CMK (cell line): Measurements from ENCODE around the gene ARMC10.
"Not testable (repeated sequence)": the region's sequence is repeated elsewhere in the genome, so short reads cannot be mapped to it uniquely, and the experiment has no call there.

Experiments
- DNase-seq: peaks from one replicate; pipeline ENCODE4 v3.0.0-alpha.2; 2010; ENCODE audit warnings: low read depth

The ARMC10 gene

DNA sequence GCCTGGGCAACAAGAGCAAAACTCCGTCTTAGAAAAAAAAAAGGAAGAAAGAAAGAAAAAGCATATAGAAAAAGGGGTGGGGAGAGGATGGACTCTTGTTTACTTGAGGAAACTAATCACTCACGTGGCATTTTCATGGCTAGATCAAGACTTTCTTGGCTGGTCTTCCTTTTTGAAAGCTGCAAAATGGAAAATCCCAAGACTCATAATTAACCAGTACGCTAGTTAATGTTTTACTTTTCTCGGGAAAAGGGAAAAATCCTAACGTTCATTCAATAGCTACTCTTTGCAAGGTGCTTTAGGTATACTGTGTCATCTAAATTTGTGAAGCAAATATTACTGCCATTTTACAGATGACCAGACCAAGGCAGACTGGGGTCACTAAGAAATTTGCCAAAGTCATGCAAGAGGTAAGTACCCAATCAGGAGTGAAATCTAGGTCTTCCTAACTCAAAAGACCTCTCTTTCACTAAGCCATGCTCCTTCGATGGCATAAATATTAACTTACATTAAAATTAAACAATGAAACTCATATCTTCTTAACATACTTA is 49.6 kb downstream of the ARMC10 start:
- DNase-seq: no peak

DNA sequence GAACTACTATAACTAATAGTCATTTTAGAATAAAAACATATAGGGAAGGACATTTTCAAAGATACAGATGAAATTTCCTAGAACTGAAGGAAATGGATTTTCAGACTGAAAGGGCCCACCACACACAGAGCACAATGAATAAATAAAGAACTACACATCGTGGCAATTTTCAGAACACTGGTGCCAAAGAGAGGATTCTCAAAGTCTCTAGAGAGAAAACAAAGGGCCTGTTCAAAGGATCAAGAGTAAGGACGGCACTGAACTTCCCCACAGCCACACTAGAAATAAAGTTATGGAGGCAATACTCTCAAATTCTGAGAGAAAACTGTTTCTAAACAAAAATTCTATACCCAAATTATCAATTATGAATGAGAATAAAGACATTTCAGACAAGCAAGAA is 52.1 kb downstream of the ARMC10 start:
- no peak for DNase-seq

DNA sequence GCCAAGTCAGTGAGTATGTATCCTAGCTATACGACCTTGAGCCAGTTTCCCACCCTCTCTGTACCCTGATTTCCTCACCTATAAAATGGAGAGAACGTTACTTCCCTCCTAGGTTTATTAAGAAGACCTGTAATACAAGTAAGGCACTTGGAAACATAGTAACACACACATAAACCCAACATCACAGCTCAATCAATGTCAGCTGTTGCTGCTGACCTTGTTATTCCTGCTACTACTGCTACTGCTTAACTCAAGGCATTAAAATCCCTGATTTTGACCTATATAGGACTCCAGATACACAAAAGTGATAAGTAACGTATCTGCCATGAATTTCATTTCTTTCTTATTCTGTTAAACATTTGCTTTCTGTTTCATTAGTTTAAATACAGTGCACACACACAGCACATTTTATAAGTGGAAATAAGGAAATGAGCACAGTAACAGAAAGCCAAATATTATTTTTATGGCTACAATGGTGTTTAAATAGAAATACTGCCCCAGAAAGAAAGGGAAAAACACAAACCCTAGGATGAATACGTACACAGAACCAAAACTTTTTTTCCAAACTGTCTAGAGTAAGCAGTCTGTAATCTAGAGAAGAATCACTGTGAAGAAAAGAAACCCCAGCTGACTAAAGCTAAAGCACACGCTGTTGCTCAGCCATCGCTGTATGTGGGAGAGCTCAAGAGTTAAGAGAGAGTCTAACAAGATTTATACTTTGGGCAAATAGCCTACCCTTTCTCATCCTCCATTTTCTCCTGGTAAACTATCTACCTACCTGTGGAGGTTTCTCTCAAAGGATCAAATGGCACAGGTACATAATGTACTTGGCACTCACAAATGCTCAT is 55.0 kb downstream of the ARMC10 start:
- no peak for DNase-seq

DNA sequence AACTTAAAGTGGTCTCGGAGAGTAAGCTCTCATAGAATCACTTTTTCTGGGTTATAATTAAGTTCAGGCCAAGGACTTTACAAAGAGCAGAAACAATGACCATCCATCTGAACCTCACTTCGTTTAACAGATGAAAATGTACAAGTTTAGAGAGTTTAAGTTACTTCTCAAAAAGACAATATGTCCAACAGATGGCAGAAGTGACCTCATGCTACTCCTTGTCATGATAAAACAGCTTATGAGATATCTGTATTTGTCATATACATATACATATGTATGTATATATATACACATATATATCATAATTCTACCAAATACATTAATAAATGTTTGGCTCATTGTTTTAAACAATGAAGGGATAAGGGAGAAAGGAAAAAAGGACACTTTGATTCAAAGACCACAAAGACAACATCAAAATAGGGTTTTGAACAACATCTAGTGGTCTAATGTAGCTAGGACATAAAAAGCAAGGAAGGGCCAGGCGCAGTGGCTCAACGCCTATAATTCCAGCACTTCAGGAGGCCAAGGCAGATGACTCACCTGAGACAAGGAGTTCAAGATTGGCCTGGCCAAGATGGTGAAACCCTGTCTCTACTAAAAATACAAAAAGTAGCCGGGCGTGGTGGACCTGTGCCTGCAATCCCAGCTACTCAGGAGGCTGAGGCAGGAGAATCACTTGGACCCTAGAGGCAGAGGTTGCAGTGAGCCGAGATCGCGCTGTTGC is 56.1 kb downstream of the ARMC10 start:
- DNase-seq: no peak

DNA sequence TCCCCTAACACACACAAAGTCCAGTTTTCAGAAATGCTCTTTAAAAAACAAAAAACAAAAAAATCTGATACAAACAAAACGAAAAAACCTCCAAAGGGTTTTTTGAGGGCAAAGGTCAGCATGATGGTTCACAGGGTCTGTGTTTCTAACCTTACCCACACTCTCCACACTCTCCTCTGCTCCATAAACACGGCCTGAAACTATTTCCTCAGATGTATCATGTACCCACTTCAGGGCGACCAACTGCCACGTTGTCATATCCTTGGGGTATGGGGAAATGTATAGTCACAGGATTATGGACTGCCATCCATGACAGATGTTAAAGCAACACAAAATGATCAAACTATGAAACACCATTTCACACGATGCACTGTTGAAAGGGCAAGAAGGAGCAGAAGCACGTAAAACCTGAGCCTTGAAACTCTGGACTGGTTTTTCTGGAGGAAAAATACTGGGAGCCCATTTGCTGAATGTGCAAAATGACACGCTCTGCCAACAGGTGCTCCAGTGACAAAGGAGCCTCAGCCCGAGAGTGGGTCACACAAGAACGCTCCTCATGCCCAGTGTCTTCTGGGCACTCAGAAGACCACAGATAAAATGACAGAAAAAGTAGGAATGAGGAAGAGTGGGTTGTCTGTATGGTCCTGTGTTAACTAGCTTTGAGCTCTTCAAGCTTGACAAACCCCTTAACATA is 58.2 kb downstream of the ARMC10 start:
- DNase-seq: no peak

DNA sequence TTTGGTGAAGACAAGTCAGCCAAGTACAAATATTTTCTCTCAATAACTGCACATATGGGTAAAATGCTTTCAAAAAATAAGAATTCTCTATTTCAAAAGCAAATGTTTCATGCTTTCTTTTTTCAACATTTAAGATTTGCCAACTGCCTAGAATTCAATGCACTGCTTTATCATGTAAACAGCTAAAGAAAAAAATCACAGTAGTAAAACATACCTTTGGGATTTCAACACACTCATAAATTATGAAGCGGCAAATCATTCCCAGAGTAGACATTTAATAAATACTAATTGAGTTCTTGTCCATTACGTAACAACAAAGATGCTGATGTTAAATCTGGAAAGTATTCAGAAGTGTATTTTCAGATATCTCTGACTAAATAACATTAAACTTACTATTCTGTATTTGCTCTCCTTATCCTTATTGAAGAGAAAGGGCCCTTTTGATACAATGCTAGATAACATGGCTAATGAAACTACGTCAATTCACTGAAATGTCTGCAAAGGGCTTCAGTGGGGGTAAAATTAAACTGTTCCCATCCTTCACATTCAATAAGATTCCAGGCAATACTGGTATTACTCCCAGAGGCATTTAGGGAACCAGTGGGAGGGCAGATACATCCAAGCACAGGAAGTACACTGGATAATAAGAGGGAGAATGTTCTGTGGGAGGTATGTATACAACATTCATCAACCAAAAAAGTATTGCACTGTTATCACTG is 60.1 kb downstream of the ARMC10 start:
- no peak for DNase-seq

DNA sequence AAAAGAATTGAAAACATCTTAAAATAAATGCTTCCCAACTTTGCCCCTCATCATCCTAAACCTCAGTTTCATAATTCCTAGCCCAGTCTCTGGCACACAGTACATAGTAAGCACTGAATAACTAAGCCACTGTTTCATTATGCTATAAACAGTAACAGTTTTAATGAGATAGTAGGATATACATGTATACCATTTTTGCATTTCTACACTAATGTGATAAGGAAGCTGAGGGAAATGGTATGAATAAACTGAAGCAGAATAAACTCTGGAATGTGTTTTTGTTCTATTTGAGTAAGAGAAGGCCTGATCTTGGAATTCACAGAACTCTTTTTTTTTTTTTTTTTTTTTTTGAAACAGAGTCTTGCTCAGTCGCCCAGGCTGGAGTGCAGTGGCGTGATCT is 65.1 kb downstream of the ARMC10 start:
- no peak for DNase-seq

DNA sequence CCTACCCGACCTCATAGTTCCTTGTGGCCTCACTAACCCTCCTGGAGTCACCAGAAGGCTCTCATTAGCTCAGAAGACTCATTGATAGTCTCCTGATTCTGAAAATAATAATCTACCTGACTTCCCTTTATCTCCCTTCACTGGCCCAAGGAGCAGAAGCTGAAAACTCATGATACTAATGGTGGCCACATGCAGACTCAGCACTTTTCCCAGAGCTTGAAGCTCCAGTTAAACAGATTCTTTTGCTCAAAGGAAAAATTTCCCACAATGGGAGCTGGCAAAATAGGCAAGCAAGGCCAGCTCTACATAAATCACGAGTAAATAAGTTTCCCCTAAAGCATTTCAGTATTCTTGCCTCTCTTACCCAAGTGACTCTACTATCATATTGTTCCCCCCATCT is 65.7 kb downstream of the ARMC10 start:
- no peak for DNase-seq

DNA sequence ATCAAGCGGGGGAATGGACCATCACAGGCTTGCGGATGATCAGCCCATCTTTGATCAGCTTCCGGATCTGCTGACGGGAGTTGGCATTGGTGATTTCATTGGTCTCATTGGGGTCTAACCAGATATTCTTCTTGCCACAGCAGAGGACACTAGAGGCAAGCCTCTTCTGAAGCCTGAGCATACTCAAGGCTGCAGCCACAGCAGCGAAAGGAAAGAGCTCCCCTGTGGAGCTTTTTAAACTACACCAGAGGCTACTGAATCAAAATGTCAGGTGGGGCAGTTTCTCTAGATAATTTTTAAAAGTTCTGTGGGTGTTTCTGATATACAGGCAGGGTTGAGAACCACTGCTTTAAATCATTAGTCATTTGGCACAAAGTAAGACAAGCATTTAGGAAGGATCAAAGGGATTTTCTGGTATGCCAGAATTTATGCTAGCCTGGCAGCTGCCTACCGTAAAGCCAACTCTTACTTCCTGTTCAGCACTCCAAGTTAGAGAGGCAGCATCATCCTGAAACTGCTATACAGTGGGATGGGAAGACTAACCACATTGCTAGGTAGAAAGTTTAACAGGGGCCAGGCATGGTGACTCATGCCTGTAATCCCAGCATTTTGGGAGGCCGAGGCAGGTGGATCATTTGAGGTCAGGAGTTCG is 66.9 kb downstream of the ARMC10 start:
- DNase-seq: no peak

DNA sequence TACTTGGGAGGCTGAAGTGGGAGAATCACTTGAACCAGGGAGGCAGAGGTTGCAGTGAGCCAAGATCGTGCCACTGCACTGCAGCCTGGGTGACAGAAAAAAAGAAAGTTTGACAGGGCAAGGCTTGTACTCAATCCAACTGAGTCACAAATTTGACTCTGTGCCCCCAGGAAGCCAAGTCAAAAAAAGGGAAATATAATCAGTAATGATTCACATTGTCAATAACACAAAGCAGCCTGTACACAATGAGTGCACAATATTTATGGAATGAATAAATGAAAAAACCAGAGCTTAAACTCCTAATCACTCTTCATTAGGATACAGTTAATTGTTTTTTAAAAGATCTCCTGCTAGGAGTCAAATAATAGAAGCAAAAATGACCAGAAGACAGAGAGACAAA is 67.6 kb downstream of the ARMC10 start:
- DNase-seq: no peak

DNA sequence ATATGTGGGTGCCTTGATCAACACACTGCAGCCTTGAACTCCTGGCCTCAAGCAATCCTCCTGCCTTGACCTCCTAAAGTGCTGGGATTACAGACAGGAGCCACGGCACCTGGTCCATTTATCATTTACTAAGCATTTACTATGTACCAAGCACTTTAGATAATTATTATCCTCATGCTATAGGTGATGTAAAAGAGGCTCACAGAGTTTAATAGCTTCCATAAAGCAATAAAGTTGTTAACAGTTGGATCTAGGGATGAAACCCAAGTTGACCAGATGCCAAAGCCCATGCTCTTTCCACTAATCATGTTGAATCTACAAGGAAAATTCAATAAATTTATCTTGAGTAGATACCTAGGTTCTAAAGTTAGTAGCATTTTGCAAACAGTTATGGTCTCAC is 68.9 kb downstream of the ARMC10 start:
- no peak for DNase-seq

DNA sequence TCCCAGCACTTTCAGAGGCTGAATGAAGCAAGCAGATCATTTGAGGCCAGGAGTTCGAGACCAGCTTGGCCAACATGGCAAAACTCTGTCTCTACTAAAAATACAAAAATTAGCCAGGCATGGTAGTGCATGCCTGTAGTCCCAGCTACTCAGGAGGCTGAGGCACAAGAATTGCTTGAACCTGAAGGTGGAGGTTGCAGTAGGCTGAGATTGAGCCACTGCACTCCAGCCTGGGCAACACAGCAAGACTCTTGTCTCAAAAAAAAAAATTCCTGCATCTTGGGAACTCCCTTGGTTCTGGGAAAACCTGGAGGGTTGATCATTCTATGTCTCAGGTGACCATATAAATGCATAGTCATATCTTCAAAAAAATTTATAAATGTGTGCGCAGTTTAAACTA is 69.8 kb downstream of the ARMC10 start:
- DNase-seq: not testable (repeated sequence)

DNA sequence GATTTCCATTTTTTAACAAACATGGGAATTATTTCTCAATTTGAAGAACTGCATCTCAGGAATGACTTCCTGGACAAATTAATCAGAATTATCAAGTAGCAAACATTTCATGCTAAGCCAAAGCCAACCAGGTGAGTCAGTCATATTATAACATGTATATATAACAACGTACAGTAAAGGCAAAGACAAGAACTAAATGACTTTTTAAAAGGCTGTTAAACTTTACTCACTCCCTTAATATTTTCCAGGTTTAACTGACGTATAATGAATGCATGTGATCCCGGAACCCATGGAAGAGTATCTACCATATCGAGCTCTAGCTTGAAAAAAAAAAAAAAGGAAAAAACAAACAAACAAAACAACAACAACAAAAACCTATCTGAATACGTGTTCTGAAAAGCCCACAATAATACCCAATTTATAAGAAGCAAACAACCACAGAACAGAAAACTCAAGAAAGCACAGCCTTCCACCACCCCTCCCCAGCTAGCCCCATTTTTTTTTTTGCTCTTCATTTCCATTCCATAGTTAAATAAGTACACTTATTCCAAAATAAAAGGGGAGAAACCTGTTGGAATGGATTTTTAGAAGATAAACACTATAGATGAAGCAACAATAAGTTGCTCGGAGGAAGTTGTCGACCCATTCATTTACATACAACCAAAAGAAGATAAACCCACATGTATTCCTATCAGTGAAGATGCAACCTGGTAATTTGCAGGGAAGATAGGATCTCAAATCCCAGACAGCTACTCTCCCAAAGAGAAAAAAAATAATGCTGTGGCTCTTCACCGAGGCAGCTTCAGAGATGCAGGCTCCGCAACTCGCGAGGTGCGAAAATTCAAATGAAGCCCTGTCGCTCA is 73.4 kb downstream of the ARMC10 start:
- DNase-seq: no peak
